IMR-90 (cell line): ENCODE data around the gene KCNAB1. TPM values are rescaled to one million over a fixed set of nuclear protein-coding genes. Genes with fewer than 3 reads are reported as not detected.

Experiments
- ATAC-seq: fragments of 200-7000 bp; cut with Tn5 transposase; 2 replicates; pipeline ENCODE4 v1.9.1; 2020; ENCODE audit warnings: low read depth, mild to moderate bottlenecking, moderate library complexity
- BruUV-seq: library from RNA; stranded (reverse); fragments of 400-500 nt; replicated peaks from 2 replicates; lab custom pipeline; 2021; lab: Mats Ljungman, UMichigan
- CTCF ChIA-PET: fragments of 300-600 bp; formaldehyde crosslinking; extraction: SDS; loops from one replicate; lab custom pipeline; 2021; ENCODE audit warnings: antibody characterized with exemption; lab: Yijun Ruan, JAX
- POLR2A ChIA-PET: fragments of 300-600 bp; sonication (Branson Sonifier 250); formaldehyde crosslinking; loops from one replicate; lab custom pipeline; 2022; ENCODE audit warnings: antibody characterized with exemption; ENCODE audit not compliant: unreplicated experiment; lab: Charles Lee
- DNase-seq: peaks from one replicate; pipeline ENCODE4 v3.0.0; 2013
- H2AFZ ChIP-seq: replicated peaks from 2 replicates; pipeline ENCODE3; 2013; ENCODE audit warnings: low read length, mild to moderate bottlenecking; ENCODE audit not compliant: poor library complexity
- H2AK5ac ChIP-seq: 2 replicates; pipeline ENCODE4 v1.6.1; 2013; ENCODE audit warnings: low read depth, low read length, inconsistent platforms
- H2AK9ac ChIP-seq: replicated peaks from 2 replicates; pipeline ENCODE3; 2013; ENCODE audit warnings: mild to moderate bottlenecking, low read depth, low read length, moderate library complexity; ENCODE audit not compliant: poor library complexity
- H2BK120ac ChIP-seq: 2 replicates; pipeline ENCODE4 v1.6.1; 2013; ENCODE audit warnings: low read depth, low read length, inconsistent platforms
- H2BK15ac ChIP-seq: 3 replicates; pipeline ENCODE4 v1.6.1; 2013; ENCODE audit warnings: low read depth, low read length, inconsistent platforms
- H2BK20ac ChIP-seq: 2 replicates; pipeline ENCODE4 v1.6.1; 2013; ENCODE audit warnings: low read depth, mild to moderate bottlenecking, inconsistent platforms, low read length, moderate library complexity
- H2BK5ac ChIP-seq: 2 replicates; pipeline ENCODE4 v1.6.1; 2013; ENCODE audit warnings: mild to moderate bottlenecking, low read depth, low read length, inconsistent platforms; ENCODE audit not compliant: poor library complexity, severe bottlenecking
- H3K14ac ChIP-seq: replicated peaks from 2 replicates; pipeline ENCODE4 v1.6.1; 2013; ENCODE audit warnings: low read depth, low read length, inconsistent platforms
- H3K18ac ChIP-seq: 2 replicates; pipeline ENCODE4 v1.6.1; 2013; ENCODE audit warnings: low read depth, low read length, control low read depth
- H3K23ac ChIP-seq: 2 replicates; pipeline ENCODE4 v1.6.1; 2013; ENCODE audit warnings: low read depth, low read length, inconsistent platforms
- H3K27ac ChIP-seq: 2 replicates; pipeline ENCODE4 v1.5.1; 2013; ENCODE audit warnings: mild to moderate bottlenecking, control low read depth, low read length; ENCODE audit not compliant: insufficient read depth
- H3K27me3 ChIP-seq: 2 replicates; pipeline ENCODE4 v1.6.1; 2013; ENCODE audit warnings: low read length; ENCODE audit not compliant: control insufficient read depth, insufficient read depth
- H3K36me3 ChIP-seq: 2 replicates; pipeline ENCODE4 v1.6.1; 2013; ENCODE audit warnings: low read length, mixed read lengths; ENCODE audit not compliant: control insufficient read depth, insufficient read depth
- H3K4ac ChIP-seq: 2 replicates; pipeline ENCODE4 v1.6.1; 2013; ENCODE audit warnings: low read depth, low read length, inconsistent platforms
- H3K4me1 ChIP-seq: 2 replicates; pipeline ENCODE4 v1.6.1; 2013; ENCODE audit warnings: low read length, mixed read lengths; ENCODE audit not compliant: control insufficient read depth, insufficient read depth
- H3K4me2 ChIP-seq: 2 replicates; pipeline ENCODE4 v1.6.1; 2013; ENCODE audit warnings: low read depth, mild to moderate bottlenecking, control low read depth, low read length, moderate library complexity
- H3K4me3 ChIP-seq: 2 replicates; pipeline ENCODE4 v1.5.1; 2013; ENCODE audit warnings: low read depth, mild to moderate bottlenecking, control low read depth, low read length, moderate library complexity; ENCODE audit not compliant: insufficient read depth
- H3K56ac ChIP-seq: 2 replicates; pipeline ENCODE4 v1.6.1; 2013; ENCODE audit warnings: low read length, inconsistent platforms; ENCODE audit not compliant: insufficient read depth; ENCODE audit errors: extremely low read depth
- H3K79me1 ChIP-seq, 2 experiments: 2 replicates each; pipeline ENCODE4 v1.6.1; 2013; ENCODE audit warnings: low read length in 2 of 2, inconsistent platforms in 1 of 2, low read depth in 1 of 2
- H3K9ac ChIP-seq: 2 replicates; pipeline ENCODE4 v1.6.1; 2013; ENCODE audit warnings: low read depth, low read length, control low read depth
- H3K9me1 ChIP-seq: 2 replicates; pipeline ENCODE4 v1.6.1; 2013; ENCODE audit warnings: low read length, inconsistent platforms; ENCODE audit not compliant: insufficient read depth
- H3K9me3 ChIP-seq: 2 replicates; pipeline ENCODE4 v1.6.1; 2013; ENCODE audit warnings: low read length; ENCODE audit not compliant: control insufficient read depth, insufficient read depth
- H4K20me1 ChIP-seq: 2 replicates; pipeline ENCODE4 v1.6.1; 2013; ENCODE audit warnings: low read length, inconsistent platforms; ENCODE audit not compliant: insufficient read depth
- H4K5ac ChIP-seq: 2 replicates; pipeline ENCODE4 v1.6.1; 2013; ENCODE audit warnings: mild to moderate bottlenecking, low read depth, low read length, control low read depth
- H4K8ac ChIP-seq, 2 experiments: 2 replicates each; pipeline ENCODE4 v1.6.1; 2013; ENCODE audit warnings: low read depth in 2 of 2, low read length in 2 of 2, control low read depth in 1 of 2, inconsistent platforms in 1 of 2
- H4K91ac ChIP-seq: 2 replicates; pipeline ENCODE4 v1.6.1; 2013; ENCODE audit warnings: low read depth, low read length, inconsistent platforms; ENCODE audit not compliant: insufficient read depth
- BHLHE40 ChIP-seq: fragments of 150-350 bp; IDR thresholded peaks from 2 replicates; pipeline ENCODE4 v1.6.1; 2016; ENCODE audit warnings: mild to moderate bottlenecking, low read depth, low read length
- CTCF ChIP-seq: conservative IDR thresholded peaks from 2 replicates; pipeline ENCODE4 v1.5.1; 2012; ENCODE audit warnings: mild to moderate bottlenecking, low read depth, low read length, improper control_type of control experiment
- ELK1 ChIP-seq: fragments of 150-350 bp; IDR thresholded peaks from 2 replicates; pipeline ENCODE4 v1.6.1; 2016; ENCODE audit warnings: low read depth, mild to moderate bottlenecking, low read length, moderate library complexity, borderline replicate concordance
- MAFK ChIP-seq: IDR thresholded peaks from 2 replicates; pipeline ENCODE4 v1.6.1; 2012; ENCODE audit warnings: low read depth, low read length, improper control_type of control experiment
- RCOR1 ChIP-seq: IDR thresholded peaks from 2 replicates; pipeline ENCODE4 v1.6.1; 2012; ENCODE audit warnings: mild to moderate bottlenecking, low read length, improper control_type of control experiment; ENCODE audit not compliant: insufficient replicate concordance
- WGBS, 2 experiments: methylation state at CpG; one replicate each; pipeline versions ENCODE4 v1.1.5 to v1.1.7; 2013; ENCODE audit warnings: missing lambda C conversion rate in 2 of 2; ENCODE audit not compliant: insufficient read length in 1 of 2; ENCODE audit errors: extremely low coverage in 2 of 2; 5-methylcytosine and 5-hydroxymethylcytosine counted together
- dilution Hi-C: fragments of 300-500 bp; cut with HindIII; formaldehyde crosslinking; loops from one replicate; pipeline ENCODE4 v1.14.3; 2018; ENCODE audit warnings: low sequenced_read_pairs; ENCODE audit not compliant: unreplicated experiment
- in situ Hi-C: fragments of 300-500 bp; cut with MboI; formaldehyde crosslinking; loops from 3 replicates; pipeline ENCODE4 v1.14.3; 2019; ENCODE audit warnings: low sequenced_read_pairs, inconsistent platforms, mixed read lengths
- intact Hi-C: fragments of 100-400 bp; cut with micrococcal nuclease; formaldehyde crosslinking; loops from 2 replicates; pipeline ENCODE4 v1.10.0; 2022
- polyA plus RNA-seq, 3 experiments: library from polyadenylated mRNA; depleted of rRNA; stranded (reverse); fragments of >200 nt; gene quantifications; 2 replicates each; pipeline ENCODE4 v1.2.3, GENCODE V29; 2012; ENCODE audit warnings: low replicate concordance in 1 of 3
- total RNA-seq: library from RNA; depleted of rRNA; stranded (reverse); fragments of >200 nt; gene quantifications from 2 replicates; pipeline ENCODE4 v1.2.3, GENCODE V29; 2012

Gene KCNAB1
- total and polyA plus RNA-seq, 2 of the 4 experiments (the other 2 are of a cell fraction), result under 0.01 to 0.07 TPM

GRCh38 chr3:156548902-156549301, 428.5 kb downstream of the KCNAB1 start:
- Histone ChIP-seq H3K4me2 (no peak overlapping the region), H3K4me1 (peaks cover 14% of the 10 kb centered on the region), H2BK5ac (no peak overlapping the region), H2BK120ac (no peak overlapping the region), H2AK9ac (no peak overlapping the region), H3K4me3 (no peak overlapping the region), H3K79me1 (peaks cover 20 to 48% of the 10 kb centered on the region in 2 experiments; a peak in 3 of 4 replicates), H3K36me3 (peaks cover 35% of the 10 kb centered on the region), H2AFZ (no peak overlapping the region), H4K8ac (0 out of 4 replicates have a peak overlapping the region, but pooled peaks of 1 of the 2 experiments have one; percentile 3), H3K9me1 (peaks cover 5% of the 10 kb centered on the region), H3K18ac (no peak overlapping the region), H3K9ac (no peak overlapping the region), H3K27me3 (no peaks in the 10 kb centered on the region), H4K20me1 (peaks cover 60% of the 10 kb centered on the region; the same call in 1 of the 2 replicates), H2BK15ac (no peak overlapping the region), H4K5ac (no peak overlapping the region), H2BK20ac (no peak overlapping the region), H3K27ac (no peak overlapping the region), H3K9me3 (no peaks in the 10 kb centered on the region), H3K23ac (no peak overlapping the region), H3K4ac (no peak overlapping the region), H2AK5ac (no peak overlapping the region), H3K14ac (no peak overlapping the region), H3K56ac (no peak overlapping the region), H4K91ac (no peak overlapping the region)
- dilution Hi-C loops, result no loop called here
- in situ Hi-C loops, result loop anchor here (5.0 to 25.0 kb wide), 3 partner anchors 288 to 588 kb away; partner anchors contain the start of gene LEKR1
- DNase-seq, result no peak
- intact Hi-C loops, result no loop called here
- TF ChIP-seq CTCF, result no peak
- no peak for TF ChIP-seq RCOR1
- TF ChIP-seq BHLHE40, result no peak
- TF ChIP-seq ELK1, result no peak
- TF ChIP-seq MAFK, result no peak
- POLR2A ChIA-PET, result interaction anchor here (0.7 kb wide), 1 partner anchor 396 kb away, joined by 6 read pairs; no protein-coding TSS in a partner anchor
- no CpG with 5 or more reads among the region's 6 CpGs for WGBS, 2 experiments
- no peak for ATAC-seq
- no TSS peak for BruUV-seq
- CTCF ChIA-PET, result interaction anchor here (1.1 kb wide), 2 partner anchors 126 to 589 kb away, joined by 3 read pairs; partner anchors contain the start of gene TIPARP
